ENCODE data around the gene THUMPD3.
A peak's percentile ranks its signal among the peaks of the same experiment; 100 is the strongest.

The THUMPD3 gene

GRCh38 chr3:9388142-9388541 lies 25.3 kb downstream of the THUMPD3 start:
- no peak for TF ChIP-seq CTCF (IDR thresholded peaks at IDR 0.05)
- no peak for DNase-seq (ENCODE audit: low spot score)
- no peak overlapping the region for H3K27ac ChIP-seq
- H3K4me3 ChIP-seq, result no peak overlapping the region

GRCh38 chr3:9388562-9389272 lies 25.9 kb downstream of the THUMPD3 start:
- DNase-seq (ENCODE audit: low spot score), result no peak

GRCh38 chr3:9390265-9390888 lies 27.5 kb downstream of the THUMPD3 start:
- Histone ChIP-seq H3K4me3 (no peak overlapping the region), H3K27ac (no peak overlapping the region)
- no peak for TF ChIP-seq CTCF (IDR thresholded peaks at IDR 0.05)
- no peak for DNase-seq (ENCODE audit: low spot score)

More at GRCh38 chr3:9388562-9389272, 25.9 kb downstream of the THUMPD3 start:
- H3K27ac ChIP-seq, result no peak overlapping the region
- H3K4me3 ChIP-seq, result no peak overlapping the region
- TF ChIP-seq CTCF (IDR thresholded peaks at IDR 0.05), result no peak

GRCh38 chr3:9392041-9392440 lies 29.2 kb downstream of the THUMPD3 start:
- no peak overlapping the region for H3K4me3 ChIP-seq
- no peak overlapping the region for H3K27ac ChIP-seq
- DNase-seq (ENCODE audit: low spot score), result no peak
- TF ChIP-seq CTCF (IDR thresholded peaks at IDR 0.05), result no peak

- H3K4me3 ChIP-seq, result peak overlapping the region; percentile 94
- peak overlapping the region; percentile 98 to 100 for H3K27ac ChIP-seq
- DNase-seq (ENCODE audit: low spot score), result no peak
- TF ChIP-seq CTCF (IDR thresholded peaks at IDR 0.05), result no peak
Observed at GRCh38 chr3:9395570-9396300, 32.9 kb downstream of the THUMPD3 start.

GRCh38 chr3:9396301-9396631 lies 33.4 kb downstream of the THUMPD3 start:
- peak; percentile 97 for DNase-seq (ENCODE audit: low spot score)
- Histone ChIP-seq H3K4me3 (peak overlapping the region; percentile 94), H3K27ac (peak overlapping the region; percentile 98 to 100)
- no peak for TF ChIP-seq CTCF (IDR thresholded peaks at IDR 0.05)

All from coronary artery (tissue), 2 donors.